Measurements from ENCODE around the gene AURKAIP1. TPM values are rescaled to one million over a fixed set of nuclear protein-coding genes. Genes with fewer than 3 reads are reported as not detected.
"Not testable (repeated sequence)": the region's sequence is repeated elsewhere in the genome, so short reads cannot be mapped to it uniquely, and the experiment has no call there.

AURKAIP1 gene
- total and polyA plus RNA-seq, 8 donors, result 36.9 to 127 (median 56.6) TPM

DNA sequence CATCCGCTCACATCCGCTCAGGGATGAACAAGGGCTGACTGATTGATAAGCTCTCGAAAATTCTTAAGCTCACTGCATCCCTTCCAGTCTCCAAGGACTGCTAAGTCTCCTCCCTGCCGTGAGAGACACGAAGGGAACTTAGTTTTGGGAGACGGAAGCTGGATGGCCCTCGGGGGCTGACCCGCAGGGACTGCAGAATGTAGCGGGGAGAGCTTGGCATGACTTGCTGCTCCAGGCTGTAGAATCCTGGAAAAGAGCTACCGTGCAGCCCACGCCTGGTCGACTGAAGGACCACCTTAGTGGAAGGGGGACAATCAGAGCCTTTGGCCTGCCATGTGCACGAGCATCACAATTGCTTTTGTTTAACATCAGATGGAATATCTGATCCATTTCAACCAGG is 40.7 kb upstream of the AURKAIP1 start:
- TF ChIP-seq, protein P1, sequence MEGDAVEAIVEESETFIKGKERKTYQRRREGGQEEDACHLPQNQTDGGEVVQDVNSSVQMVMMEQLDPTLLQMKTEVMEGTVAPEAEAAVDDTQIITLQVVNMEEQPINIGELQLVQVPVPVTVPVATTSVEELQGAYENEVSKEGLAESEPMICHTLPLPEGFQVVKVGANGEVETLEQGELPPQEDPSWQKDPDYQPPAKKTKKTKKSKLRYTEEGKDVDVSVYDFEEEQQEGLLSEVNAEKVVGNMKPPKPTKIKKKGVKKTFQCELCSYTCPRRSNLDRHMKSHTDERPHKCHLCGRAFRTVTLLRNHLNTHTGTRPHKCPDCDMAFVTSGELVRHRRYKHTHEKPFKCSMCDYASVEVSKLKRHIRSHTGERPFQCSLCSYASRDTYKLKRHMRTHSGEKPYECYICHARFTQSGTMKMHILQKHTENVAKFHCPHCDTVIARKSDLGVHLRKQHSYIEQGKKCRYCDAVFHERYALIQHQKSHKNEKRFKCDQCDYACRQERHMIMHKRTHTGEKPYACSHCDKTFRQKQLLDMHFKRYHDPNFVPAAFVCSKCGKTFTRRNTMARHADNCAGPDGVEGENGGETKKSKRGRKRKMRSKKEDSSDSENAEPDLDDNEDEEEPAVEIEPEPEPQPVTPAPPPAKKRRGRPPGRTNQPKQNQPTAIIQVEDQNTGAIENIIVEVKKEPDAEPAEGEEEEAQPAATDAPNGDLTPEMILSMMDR (IDR thresholded peaks at IDR 0.05), result no peak
- H3K27me3 ChIP-seq, result peaks cover 0 to 15% of the 10 kb centered on the region in 2 donors
- peaks cover 0 to 16% of the 10 kb centered on the region in 2 donors for H3K4me1 ChIP-seq
- ATAC-seq, result no peak
- no peaks in the 10 kb centered on the region for H3K36me3 ChIP-seq
- intact Hi-C loops (cut with DNase I), result no loop called here
- H3K27ac ChIP-seq, result no peak overlapping the region
- peak in 1 of 4 donors; percentile 34 for DNase-seq
- no peak overlapping the region for H3K4me3 ChIP-seq
- H3K9me3 ChIP-seq, result peaks cover 0 to 5% of the 10 kb centered on the region in 2 donors

- H3K4me3 ChIP-seq; intact Hi-C loops (cut with DNase I); H3K27ac ChIP-seq; H3K27me3 ChIP-seq; ATAC-seq; H3K9me3 ChIP-seq; H3K36me3 ChIP-seq: not testable (repeated sequence)
- DNase-seq, result peak in 1 of 4 donors; percentile 4
- H3K4me1 ChIP-seq, result peaks cover 9 to 22% of the 10 kb centered on the region in 2 donors
Measured at GRCh38 chr1:1412311-1412902, 37.4 kb upstream of the AURKAIP1 start.

GRCh38 chr1:1411626-1412025 is 36.6 kb upstream of the AURKAIP1 start:
- Histone ChIP-seq H3K4me3 (no peak overlapping the region), H3K27ac (no peak overlapping the region), H3K36me3 (no peaks in the 10 kb centered on the region), H3K4me1 (peaks cover 9 to 23% of the 10 kb centered on the region in 2 donors), H3K9me3 (peaks cover 0 to 5% of the 10 kb centered on the region in 2 donors), H3K27me3 (no peaks in the 10 kb centered on the region)
- ATAC-seq (no peak), DNase-seq (peak in 1 of 4 donors; percentile 44)
- intact Hi-C loops (cut with DNase I), result no loop called here
- TF ChIP-seq, protein P1 (IDR thresholded peaks at IDR 0.05), result no peak

- intact Hi-C loops (cut with DNase I); DNase-seq; H3K36me3 ChIP-seq; H3K27me3 ChIP-seq; H3K9me3 ChIP-seq; ATAC-seq; H3K4me3 ChIP-seq; H3K27ac ChIP-seq: not testable (repeated sequence)
- peaks cover 9 to 37% of the 10 kb centered on the region in 2 donors for H3K4me1 ChIP-seq
Measured at GRCh38 chr1:1410238-1410637, 35.2 kb upstream of the AURKAIP1 start.

DNA sequence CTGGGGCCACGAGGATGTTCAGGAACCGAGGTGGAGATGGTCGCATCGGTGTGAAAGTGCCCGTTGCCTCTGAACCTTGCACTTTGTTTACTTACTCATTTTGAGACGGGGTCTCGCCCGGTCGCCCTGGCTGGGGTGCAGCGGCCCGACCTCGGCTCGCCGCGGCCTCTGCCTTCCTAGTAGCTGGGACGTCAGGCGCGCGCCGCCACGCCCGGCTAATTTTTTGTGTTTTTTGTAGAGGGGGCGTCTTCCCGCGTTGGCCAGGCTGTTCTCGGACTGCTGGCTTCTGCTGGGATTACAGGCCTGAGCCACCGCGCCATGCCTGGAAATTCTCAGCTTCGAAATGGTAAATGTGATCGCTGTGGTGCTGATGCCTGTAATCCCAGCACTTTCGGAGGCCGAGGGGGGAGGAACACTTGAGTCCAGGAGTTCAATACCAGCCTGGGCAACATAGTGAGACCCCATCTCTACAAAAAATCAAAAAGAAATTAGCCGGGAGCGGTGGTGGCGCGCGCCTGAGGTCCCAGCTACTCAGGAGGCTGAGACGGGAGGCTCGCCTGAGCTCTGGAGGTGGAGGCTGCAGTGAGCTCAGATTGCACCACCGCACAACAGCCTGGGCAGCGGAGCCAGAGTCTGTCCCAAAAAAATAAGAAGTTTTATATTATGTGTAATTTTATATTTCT is 32.8 kb upstream of the AURKAIP1 start:
- peak overlapping the region; percentile 86 to 99 for H3K4me3 ChIP-seq
- H3K9me3 ChIP-seq, result peaks cover 0 to 5% of the 10 kb centered on the region in 2 donors
- no peak for ATAC-seq
- no peaks in the 10 kb centered on the region for H3K27me3 ChIP-seq
- TF ChIP-seq, protein P1 (IDR thresholded peaks at IDR 0.05), result no peak
- H3K4me1 ChIP-seq, result peaks cover 9 to 47% of the 10 kb centered on the region in 2 donors
- H3K27ac ChIP-seq, result peak overlapping the region; percentile 72 to 91
- intact Hi-C loops (cut with DNase I), result no loop called here
- H3K36me3 ChIP-seq, result peaks cover 0 to 31% of the 10 kb centered on the region in 2 donors
- DNase-seq, result peak in 1 of 4 donors; percentile 79

- peaks cover 0 to 38% of the 10 kb centered on the region in 2 donors for H3K36me3 ChIP-seq
- peak within 1 kb of the TSS; percentile 86 to 99 for H3K4me3 ChIP-seq
- TF ChIP-seq, protein P1 (IDR thresholded peaks at IDR 0.05), result peak in 1 of 2 donors; percentile 2
- H3K27me3 ChIP-seq, result no peaks in the 10 kb centered on the region
- DNase-seq (peak; percentile 88 to 98 (median 94)), ATAC-seq (peak; percentile 99)
- peaks cover 9 to 48% of the 10 kb centered on the region in 2 donors for H3K4me1 ChIP-seq
- H3K27ac ChIP-seq, result peak within 1 kb of the TSS; percentile 72 to 91
- intact Hi-C loops (cut with DNase I), result no loop called here
- peaks cover 0 to under 1% of the 10 kb centered on the region in 2 donors for H3K9me3 ChIP-seq
Measured at GRCh38 chr1:1406821-1407635, 32.0 kb upstream of the AURKAIP1 start, which contains the start of gene MRPL20. Gene MRPL20, minus strand, starts transcription at chr1:1407293. Its CDS starts 76 bp downstream, at chr1:1407217.

All from left lung (tissue), 10 donors.